ENCODE results near the gene ACTMAP.
A peak's percentile ranks its signal among the peaks of the same experiment; 100 is the strongest.

The ACTMAP gene

DNA sequence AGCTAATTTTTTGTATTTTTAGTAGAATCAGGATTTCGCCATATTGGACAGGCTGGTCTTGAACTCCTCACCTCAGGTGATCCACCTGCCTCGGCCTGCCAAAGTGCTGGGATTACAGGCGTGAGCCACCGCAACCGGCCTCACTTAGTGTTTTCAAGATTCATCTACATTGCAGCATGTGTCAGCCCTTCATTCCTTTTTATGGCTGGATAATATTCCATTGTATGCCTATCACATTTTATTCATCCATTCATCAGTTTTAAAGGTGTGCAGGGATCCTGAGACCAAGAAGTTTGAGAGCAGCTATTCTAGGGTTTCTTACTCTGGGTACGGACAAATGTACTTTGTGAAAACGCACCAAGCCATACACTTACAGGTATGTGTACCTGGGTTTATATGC lies 42.7 kb downstream of the ACTMAP start:
- no peak for TF ChIP-seq ZNF335 (tag by site-specific recombination; conservative IDR thresholded peaks at IDR 0.05)
- TF ChIP-seq ZNF311 (tag by site-specific recombination; IDR thresholded peaks at IDR 0.05; ENCODE audit: borderline replicate concordance), result no peak
- no peak for TF ChIP-seq OVOL3 (tag by site-specific recombination; IDR thresholded peaks at IDR 0.05)
- peak; percentile 76; the same call in 1 of the 2 replicates for TF ChIP-seq ZNF146 (tag by site-specific recombination; IDR thresholded peaks at IDR 0.05)
- no peak for TF ChIP-seq BCL11A (tag by site-specific recombination; IDR thresholded peaks at IDR 0.05; ENCODE audit: low read depth)
- TF ChIP-seq ZNF664 (tag by site-specific recombination; IDR thresholded peaks at IDR 0.05), result peak; percentile 53; the same call in 1 of the 2 replicates
- ChIA-PET CTCF (interaction anchor here (0.6 to 1.7 kb wide), 6 partner anchors 55 to 1729 kb away, joined by 3 to 6 read pairs (median 4); partner anchors contain the start of gene EGLN2), POLR2A (interaction anchor here (0.6 to 1.2 kb wide), 4 partner anchors 9 to 43 kb away, joined by 3 to 7 read pairs (median 4); partner anchors contain the start of genes ACTMAP, COQ8B, ITPKC and NUMBL)
- Histone ChIP-seq H3K4me1 (ENCODE audit: control insufficient read depth, insufficient read depth, low read length) (no peaks in the 10 kb centered on the region), H3K36me3 (ENCODE audit: control insufficient read depth in 2 of 2, insufficient read depth in 1 of 2, low read length in 2 of 2) (peaks cover 84 to 97% of the 10 kb centered on the region in 2 experiments), H3K9me3 (ENCODE audit: control insufficient read depth, insufficient read depth, low read depth, low read length) (no peaks in the 10 kb centered on the region), H3K27ac (ENCODE audit: extremely low read depth, low read depth, low read length) (no peak overlapping the region), H3K4me3 (ENCODE audit: low read depth, low read length) (no peak overlapping the region)

DNA sequence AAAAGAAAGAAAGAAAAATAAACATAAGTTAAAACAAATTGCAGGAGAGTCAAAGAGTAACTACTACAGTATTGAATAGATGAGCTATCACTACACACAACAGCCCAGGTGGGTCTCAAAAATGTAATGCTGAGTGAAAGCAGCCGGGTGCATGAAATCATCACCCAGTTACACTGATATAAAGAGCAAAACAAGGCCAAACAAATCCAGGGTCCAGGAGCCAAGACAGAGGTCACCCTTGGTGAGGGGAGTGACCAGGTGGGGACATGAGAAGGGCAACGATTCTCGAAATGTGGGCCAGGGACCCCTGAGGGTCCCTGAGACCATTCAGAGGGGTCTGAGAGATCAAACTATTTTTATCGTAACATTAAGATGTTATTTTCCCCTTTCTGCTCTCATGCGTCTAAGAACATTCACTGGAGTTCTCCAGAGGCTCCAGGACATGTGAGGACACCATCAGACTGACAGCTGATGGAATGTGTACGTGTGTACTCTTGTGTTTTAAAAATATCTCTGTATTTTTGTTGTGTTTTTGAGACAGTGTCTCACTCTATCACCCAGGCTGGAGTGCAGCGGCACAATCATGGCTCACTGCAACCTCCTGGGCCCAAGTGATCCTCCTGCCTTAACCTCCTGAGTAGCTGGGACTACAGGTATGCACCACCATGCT lies 44.2 kb downstream of the ACTMAP start:
- TF ChIP-seq, protein P1, sequence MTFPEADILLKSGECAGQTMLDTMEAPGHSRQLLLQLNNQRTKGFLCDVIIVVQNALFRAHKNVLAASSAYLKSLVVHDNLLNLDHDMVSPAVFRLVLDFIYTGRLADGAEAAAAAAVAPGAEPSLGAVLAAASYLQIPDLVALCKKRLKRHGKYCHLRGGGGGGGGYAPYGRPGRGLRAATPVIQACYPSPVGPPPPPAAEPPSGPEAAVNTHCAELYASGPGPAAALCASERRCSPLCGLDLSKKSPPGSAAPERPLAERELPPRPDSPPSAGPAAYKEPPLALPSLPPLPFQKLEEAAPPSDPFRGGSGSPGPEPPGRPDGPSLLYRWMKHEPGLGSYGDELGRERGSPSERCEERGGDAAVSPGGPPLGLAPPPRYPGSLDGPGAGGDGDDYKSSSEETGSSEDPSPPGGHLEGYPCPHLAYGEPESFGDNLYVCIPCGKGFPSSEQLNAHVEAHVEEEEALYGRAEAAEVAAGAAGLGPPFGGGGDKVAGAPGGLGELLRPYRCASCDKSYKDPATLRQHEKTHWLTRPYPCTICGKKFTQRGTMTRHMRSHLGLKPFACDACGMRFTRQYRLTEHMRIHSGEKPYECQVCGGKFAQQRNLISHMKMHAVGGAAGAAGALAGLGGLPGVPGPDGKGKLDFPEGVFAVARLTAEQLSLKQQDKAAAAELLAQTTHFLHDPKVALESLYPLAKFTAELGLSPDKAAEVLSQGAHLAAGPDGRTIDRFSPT (tag by site-specific recombination; IDR thresholded peaks at IDR 0.05), result no peak
- TF ChIP-seq, protein P2, sequence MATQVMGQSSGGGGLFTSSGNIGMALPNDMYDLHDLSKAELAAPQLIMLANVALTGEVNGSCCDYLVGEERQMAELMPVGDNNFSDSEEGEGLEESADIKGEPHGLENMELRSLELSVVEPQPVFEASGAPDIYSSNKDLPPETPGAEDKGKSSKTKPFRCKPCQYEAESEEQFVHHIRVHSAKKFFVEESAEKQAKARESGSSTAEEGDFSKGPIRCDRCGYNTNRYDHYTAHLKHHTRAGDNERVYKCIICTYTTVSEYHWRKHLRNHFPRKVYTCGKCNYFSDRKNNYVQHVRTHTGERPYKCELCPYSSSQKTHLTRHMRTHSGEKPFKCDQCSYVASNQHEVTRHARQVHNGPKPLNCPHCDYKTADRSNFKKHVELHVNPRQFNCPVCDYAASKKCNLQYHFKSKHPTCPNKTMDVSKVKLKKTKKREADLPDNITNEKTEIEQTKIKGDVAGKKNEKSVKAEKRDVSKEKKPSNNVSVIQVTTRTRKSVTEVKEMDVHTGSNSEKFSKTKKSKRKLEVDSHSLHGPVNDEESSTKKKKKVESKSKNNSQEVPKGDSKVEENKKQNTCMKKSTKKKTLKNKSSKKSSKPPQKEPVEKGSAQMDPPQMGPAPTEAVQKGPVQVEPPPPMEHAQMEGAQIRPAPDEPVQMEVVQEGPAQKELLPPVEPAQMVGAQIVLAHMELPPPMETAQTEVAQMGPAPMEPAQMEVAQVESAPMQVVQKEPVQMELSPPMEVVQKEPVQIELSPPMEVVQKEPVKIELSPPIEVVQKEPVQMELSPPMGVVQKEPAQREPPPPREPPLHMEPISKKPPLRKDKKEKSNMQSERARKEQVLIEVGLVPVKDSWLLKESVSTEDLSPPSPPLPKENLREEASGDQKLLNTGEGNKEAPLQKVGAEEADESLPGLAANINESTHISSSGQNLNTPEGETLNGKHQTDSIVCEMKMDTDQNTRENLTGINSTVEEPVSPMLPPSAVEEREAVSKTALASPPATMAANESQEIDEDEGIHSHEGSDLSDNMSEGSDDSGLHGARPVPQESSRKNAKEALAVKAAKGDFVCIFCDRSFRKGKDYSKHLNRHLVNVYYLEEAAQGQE (tag by site-specific recombination; IDR thresholded peaks at IDR 0.05), result no peak
- TF ChIP-seq ZNF501 (tag by site-specific recombination; IDR thresholded peaks at IDR 0.05) (no peak), ZNF843 (tag by site-specific recombination; IDR thresholded peaks at IDR 0.05) (no peak), ZNF302 (tag by site-specific recombination; IDR thresholded peaks at IDR 0.05; ENCODE audit: low read depth) (no peak), ZNF555 (tag by site-specific recombination; conservative IDR thresholded peaks at IDR 0.05) (no peak), ZNF292 (tag by site-specific recombination; IDR thresholded peaks at IDR 0.05; ENCODE audit: borderline replicate concordance, low read depth) (no peak)
- TF ChIP-seq, protein P3, sequence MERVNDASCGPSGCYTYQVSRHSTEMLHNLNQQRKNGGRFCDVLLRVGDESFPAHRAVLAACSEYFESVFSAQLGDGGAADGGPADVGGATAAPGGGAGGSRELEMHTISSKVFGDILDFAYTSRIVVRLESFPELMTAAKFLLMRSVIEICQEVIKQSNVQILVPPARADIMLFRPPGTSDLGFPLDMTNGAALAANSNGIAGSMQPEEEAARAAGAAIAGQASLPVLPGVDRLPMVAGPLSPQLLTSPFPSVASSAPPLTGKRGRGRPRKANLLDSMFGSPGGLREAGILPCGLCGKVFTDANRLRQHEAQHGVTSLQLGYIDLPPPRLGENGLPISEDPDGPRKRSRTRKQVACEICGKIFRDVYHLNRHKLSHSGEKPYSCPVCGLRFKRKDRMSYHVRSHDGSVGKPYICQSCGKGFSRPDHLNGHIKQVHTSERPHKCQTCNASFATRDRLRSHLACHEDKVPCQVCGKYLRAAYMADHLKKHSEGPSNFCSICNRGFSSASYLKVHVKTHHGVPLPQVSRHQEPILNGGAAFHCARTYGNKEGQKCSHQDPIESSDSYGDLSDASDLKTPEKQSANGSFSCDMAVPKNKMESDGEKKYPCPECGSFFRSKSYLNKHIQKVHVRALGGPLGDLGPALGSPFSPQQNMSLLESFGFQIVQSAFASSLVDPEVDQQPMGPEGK (tag by site-specific recombination; IDR thresholded peaks at IDR 0.05), result no peak
- CTCF ChIA-PET, result interaction anchor here (0.6 to 1.5 kb wide), 3 partner anchors 61 to 285 kb away, joined by 3 to 6 read pairs (median 3); no protein-coding TSS in a partner anchor
- no peak overlapping the region for H3K4me3 ChIP-seq (ENCODE audit: low read depth, low read length)
- POLR2A ChIA-PET, result interaction anchor here (0.6 to 1.9 kb wide), 4 partner anchors 10 to 441 kb away, joined by 3 to 8 read pairs (median 6); partner anchors contain the start of genes ACTMAP, COQ8B and ITPKC
- 0 out of 2 replicates have a peak overlapping the region, but pooled peaks have one; percentile 1 for H3K27ac ChIP-seq (ENCODE audit: extremely low read depth, low read depth, low read length)
- peaks cover 87 to 95% of the 10 kb centered on the region in 2 experiments for H3K36me3 ChIP-seq (ENCODE audit: control insufficient read depth in 2 of 2, insufficient read depth in 1 of 2, low read length in 2 of 2)
- no peaks in the 10 kb centered on the region for H3K9me3 ChIP-seq (ENCODE audit: control insufficient read depth, insufficient read depth, low read depth, low read length)
- no peaks in the 10 kb centered on the region for H3K4me1 ChIP-seq (ENCODE audit: control insufficient read depth, insufficient read depth, low read length)
